DND-41 (cell line): Measurements from ENCODE around the gene PSTPIP1.

Experiments used
- ATAC-seq: fragments of 200-7000 bp; cut with Tn5 transposase; 3 replicates; pipeline ENCODE4 v1.9.1; 2021; ENCODE audit warnings: low read depth; ENCODE audit not compliant: insufficient read depth
- DNase-seq: peaks from one replicate; pipeline ENCODE4 v3.0.0-alpha.2; 2020
- H2AFZ ChIP-seq: 2 replicates; pipeline ENCODE4 v1.6.0; 2012; ENCODE audit warnings: low read depth, low read length
- H3K27ac ChIP-seq: 2 replicates; pipeline ENCODE4 v1.5.1; 2012; ENCODE audit warnings: low read length, inconsistent platforms
- H3K27me3 ChIP-seq: fragments of 200-600 bp; sonication (generic); 2 replicates; pipeline ENCODE4 v1.6.0; 2012; ENCODE audit warnings: low read length, mild to moderate bottlenecking, inconsistent platforms; ENCODE audit not compliant: insufficient read depth, poor library complexity
- H3K36me3 ChIP-seq: 2 replicates; pipeline ENCODE4 v1.5.1; 2012; ENCODE audit warnings: low read length, inconsistent platforms; ENCODE audit not compliant: insufficient read depth
- H3K4me1 ChIP-seq: 2 replicates; pipeline ENCODE4 v1.5.1; 2012; ENCODE audit warnings: mild to moderate bottlenecking, low read length; ENCODE audit not compliant: insufficient read depth
- H3K4me2 ChIP-seq: 2 replicates; pipeline ENCODE4 v1.6.0; 2012; ENCODE audit warnings: mild to moderate bottlenecking, moderate library complexity, low read length, inconsistent platforms; ENCODE audit not compliant: insufficient read depth
- H3K4me3 ChIP-seq, 2 experiments: fragments of 200-600 bp in 1 of 2; shearing (Covaris generic) in 1 of 2; 2 replicates each; pipeline ENCODE4 v1.5.1; 2012 to 2016; ENCODE audit warnings: inconsistent platforms in 2 of 2, low read length in 2 of 2, mild to moderate bottlenecking in 2 of 2, low read depth in 1 of 2, moderate library complexity in 1 of 2
- H3K79me2 ChIP-seq: 2 replicates; pipeline ENCODE4 v1.6.0; 2012; ENCODE audit warnings: low read length, inconsistent platforms; ENCODE audit not compliant: insufficient read depth
- H3K9ac ChIP-seq: 2 replicates; pipeline ENCODE4 v1.6.0; 2012; ENCODE audit warnings: low read depth, mild to moderate bottlenecking, inconsistent platforms, low read length, moderate library complexity
- H3K9me3 ChIP-seq: 2 replicates; pipeline ENCODE4 v1.5.1; 2012; ENCODE audit warnings: low read length, moderate library complexity, mild to moderate bottlenecking, inconsistent platforms; ENCODE audit not compliant: insufficient read depth, severe bottlenecking
- H4K20me1 ChIP-seq: 2 replicates; pipeline ENCODE4 v1.6.0; 2012; ENCODE audit warnings: low read length; ENCODE audit not compliant: insufficient read depth
- EZH2 ChIP-seq: IDR thresholded peaks from 3 replicates; pipeline ENCODE4 v1.6.1; 2012; ENCODE audit warnings: borderline replicate concordance, low read depth, mild to moderate bottlenecking, moderate library complexity, low read length, inconsistent platforms; ENCODE audit not compliant: severe bottlenecking
- TF ChIP-seq, protein P1 (sequence below): IDR thresholded peaks from 2 replicates; pipeline ENCODE4 v1.5.1; 2012; ENCODE audit warnings: borderline replicate concordance, low read length, moderate library complexity, mild to moderate bottlenecking; ENCODE audit not compliant: poor library complexity, severe bottlenecking; ENCODE audit errors: extremely low read depth

PSTPIP1 gene

GRCh38 chr15:77070180-77070494 lies 75.2 kb downstream of the PSTPIP1 start:
- TF ChIP-seq EZH2, result no peak
- TF ChIP-seq, protein P1, sequence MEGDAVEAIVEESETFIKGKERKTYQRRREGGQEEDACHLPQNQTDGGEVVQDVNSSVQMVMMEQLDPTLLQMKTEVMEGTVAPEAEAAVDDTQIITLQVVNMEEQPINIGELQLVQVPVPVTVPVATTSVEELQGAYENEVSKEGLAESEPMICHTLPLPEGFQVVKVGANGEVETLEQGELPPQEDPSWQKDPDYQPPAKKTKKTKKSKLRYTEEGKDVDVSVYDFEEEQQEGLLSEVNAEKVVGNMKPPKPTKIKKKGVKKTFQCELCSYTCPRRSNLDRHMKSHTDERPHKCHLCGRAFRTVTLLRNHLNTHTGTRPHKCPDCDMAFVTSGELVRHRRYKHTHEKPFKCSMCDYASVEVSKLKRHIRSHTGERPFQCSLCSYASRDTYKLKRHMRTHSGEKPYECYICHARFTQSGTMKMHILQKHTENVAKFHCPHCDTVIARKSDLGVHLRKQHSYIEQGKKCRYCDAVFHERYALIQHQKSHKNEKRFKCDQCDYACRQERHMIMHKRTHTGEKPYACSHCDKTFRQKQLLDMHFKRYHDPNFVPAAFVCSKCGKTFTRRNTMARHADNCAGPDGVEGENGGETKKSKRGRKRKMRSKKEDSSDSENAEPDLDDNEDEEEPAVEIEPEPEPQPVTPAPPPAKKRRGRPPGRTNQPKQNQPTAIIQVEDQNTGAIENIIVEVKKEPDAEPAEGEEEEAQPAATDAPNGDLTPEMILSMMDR, result no peak
- ATAC-seq, result no peak
- DNase-seq, result no peak
- Histone ChIP-seq H2AFZ (peak overlapping the region; percentile 73), H3K27ac (peak overlapping the region; percentile 75), H4K20me1 (peaks cover 21% of the 10 kb centered on the region), H3K4me3 (peak overlapping the region; percentile 79 to 86), H3K27me3 (no peaks in the 10 kb centered on the region), H3K36me3 (no peaks in the 10 kb centered on the region), H3K9ac (peak overlapping the region; percentile 84), H3K4me2 (peak overlapping the region; percentile 73), H3K4me1 (peaks cover 28% of the 10 kb centered on the region), H3K9me3 (no peaks in the 10 kb centered on the region), H3K79me2 (peaks cover 54% of the 10 kb centered on the region)

GRCh38 chr15:77070495-77071304 lies 75.8 kb downstream of the PSTPIP1 start, which contains the start of gene TSPAN3:
TSS of gene TSPAN3 (minus strand) at chr15:77071109. CDS start at chr15:77070954, 155 bp downstream.
- Histone ChIP-seq H2AFZ (peak within 1 kb of the TSS; percentile 84), H3K27ac (peak within 1 kb of the TSS; percentile 75)

DNA sequence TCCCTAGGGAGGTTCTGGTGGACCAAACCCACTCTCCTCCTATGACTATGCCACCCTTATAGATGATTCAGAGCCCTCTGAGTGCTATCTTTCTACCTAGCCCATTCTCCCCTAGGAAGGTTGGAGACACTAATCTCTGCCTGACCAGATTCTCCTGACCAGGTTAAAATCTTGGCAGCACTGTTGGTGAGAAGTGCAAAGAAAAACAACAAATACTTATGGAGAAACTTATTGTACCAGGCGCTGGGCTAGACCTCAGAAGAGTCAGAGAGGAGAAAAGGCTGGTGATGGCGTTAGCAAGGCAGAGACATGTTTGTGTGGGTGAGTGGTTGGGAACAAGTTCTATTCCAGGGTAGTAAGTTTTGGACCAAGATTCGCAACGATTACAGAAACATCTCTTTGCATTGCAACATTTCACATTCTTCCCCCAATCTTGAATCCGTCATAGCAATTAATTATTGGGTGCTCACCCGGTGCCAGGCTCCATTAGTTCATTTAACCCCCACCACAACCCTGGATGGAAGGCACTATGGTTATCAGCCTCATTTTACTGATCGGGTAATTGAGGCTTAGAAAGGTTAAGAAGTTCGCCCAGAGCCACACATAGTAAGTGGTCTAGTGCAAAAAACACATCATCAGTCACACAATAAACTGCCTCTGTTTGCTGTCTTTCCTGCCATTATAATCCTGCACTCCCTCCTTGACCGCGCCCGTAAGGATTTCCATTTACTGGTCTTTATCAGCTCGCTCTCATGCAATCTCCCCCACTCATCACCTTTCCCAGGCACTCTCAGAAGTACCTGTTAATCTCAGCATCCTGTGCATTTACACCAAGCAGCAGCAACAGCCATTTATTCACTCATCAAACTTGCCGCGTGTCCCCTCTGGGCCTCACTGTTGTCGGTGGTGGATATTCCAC lies 76.6 kb downstream of the PSTPIP1 start:
- no peak for DNase-seq
- H2AFZ ChIP-seq, result peak overlapping the region; percentile 84
- H3K4me2 ChIP-seq, result peak overlapping the region; percentile 73

More at GRCh38 chr15:77070495-77071304, 75.8 kb downstream of the PSTPIP1 start, which contains the start of gene TSPAN3:
- Histone ChIP-seq H3K27me3 (no peaks in the 10 kb centered on the region), H3K9ac (peak within 1 kb of the TSS; percentile 84), H3K79me2 (peaks cover 49% of the 10 kb centered on the region), H3K4me1 (peaks cover 28% of the 10 kb centered on the region), H3K9me3 (no peaks in the 10 kb centered on the region), H3K4me2 (peak within 1 kb of the TSS; percentile 73), H3K36me3 (no peaks in the 10 kb centered on the region), H3K4me3 (peak within 1 kb of the TSS; percentile 79 to 86), H4K20me1 (peaks cover 21% of the 10 kb centered on the region)
- peak; percentile 92 for DNase-seq
- ATAC-seq, result peak; percentile 99
- TF ChIP-seq, protein P1, result no peak
- TF ChIP-seq EZH2, result no peak

More for the DNA sequence above, 76.6 kb downstream of the PSTPIP1 start:
- no peaks in the 10 kb centered on the region for H3K36me3 ChIP-seq
- ATAC-seq, result no peak
- H4K20me1 ChIP-seq, result peaks cover 19% of the 10 kb centered on the region
- peaks cover 40% of the 10 kb centered on the region for H3K79me2 ChIP-seq
- TF ChIP-seq, protein P1, result no peak
- no peak for TF ChIP-seq EZH2
- no peaks in the 10 kb centered on the region for H3K9me3 ChIP-seq
- peaks cover 28% of the 10 kb centered on the region for H3K4me1 ChIP-seq
- peak overlapping the region; percentile 43; the same call in 1 of the 2 replicates for H3K27ac ChIP-seq
- peak overlapping the region; percentile 84; the same call in 1 of the 2 replicates for H3K9ac ChIP-seq
- no peaks in the 10 kb centered on the region for H3K27me3 ChIP-seq
- peak overlapping the region in 1 of 2 experiments; percentile 79; a peak in 2 of 4 replicates for H3K4me3 ChIP-seq
